GM18861 (cell line): Measurements from ENCODE around the gene NOS3.
A peak's percentile ranks its signal among the peaks of the same experiment; 100 is the strongest.

Experiments used
- ATAC-seq: cut with Tn5 transposase; IDR thresholded peaks from one replicate; pipeline ENCODE4 v1.9.1; 2021; ENCODE audit not compliant: unreplicated experiment

NOS3 gene

GRCh38 chr7:151053751-151054150 is 62.9 kb downstream of the NOS3 start:
- ATAC-seq: no peak

GRCh38 chr7:151056283-151056665 is 65.5 kb downstream of the NOS3 start:
- no peak for ATAC-seq

- no peak for ATAC-seq
Observed at GRCh38 chr7:151056666-151057505, 66.1 kb downstream of the NOS3 start.

- ATAC-seq: peak; percentile 2
Observed at GRCh38 chr7:151057506-151057988, 66.7 kb downstream of the NOS3 start, which contains the start of gene CDK5. Gene CDK5, minus strand, starts transcription at chr7:151057897. Its CDS starts 49 bp downstream, at chr7:151057848.

GRCh38 chr7:151057989-151058780 is 67.4 kb downstream of the NOS3 start:
- peak; percentile 87 for ATAC-seq

- no peak for ATAC-seq
Observed at GRCh38 chr7:151058781-151059366, 68.1 kb downstream of the NOS3 start.

- ATAC-seq: peak; percentile 22
Observed at GRCh38 chr7:151059367-151060112, 68.7 kb downstream of the NOS3 start, which contains the start of gene SLC4A2. Gene SLC4A2, plus strand, starts transcription at chr7:151059589. Its CDS starts 2,399 bp downstream, at chr7:151061988.

GRCh38 chr7:151060113-151060415 is 69.2 kb downstream of the NOS3 start:
- no peak for ATAC-seq

GRCh38 chr7:151060416-151061212 is 69.8 kb downstream of the NOS3 start:
- no peak for ATAC-seq

GRCh38 chr7:151061213-151062110 is 70.6 kb downstream of the NOS3 start:
- no peak for ATAC-seq

- ATAC-seq: no peak
Observed at GRCh38 chr7:151062111-151062398, 71.2 kb downstream of the NOS3 start.

- no peak for ATAC-seq
Observed at GRCh38 chr7:151062399-151063211, 71.8 kb downstream of the NOS3 start.

GRCh38 chr7:151063212-151063561 is 72.4 kb downstream of the NOS3 start:
- ATAC-seq: no peak
